Effector CD8-positive, alpha-beta T cell (primary cell): ENCODE measurements around the gene BMPR1B.

Experiments
- DNase-seq: peaks from one replicate; lab custom pipeline; 2025; lab: John Stamatoyannopoulos, UW

BMPR1B gene

GRCh38 chr4:94912606-94913005 is 154.9 kb downstream of the BMPR1B start:
- DNase-seq, result no peak

GRCh38 chr4:94913316-94913715 is 155.6 kb downstream of the BMPR1B start:
- DNase-seq, result no peak

- DNase-seq, result no peak
Measured at GRCh38 chr4:94917146-94917545, 159.4 kb downstream of the BMPR1B start.

- DNase-seq, result no peak
Measured at GRCh38 chr4:94918543-94918942, 160.8 kb downstream of the BMPR1B start.

- no peak for DNase-seq
Measured at GRCh38 chr4:94920369-94920768, 162.6 kb downstream of the BMPR1B start.

- no peak for DNase-seq
Measured at GRCh38 chr4:94924566-94924965, 166.8 kb downstream of the BMPR1B start.

- DNase-seq, result no peak
Measured at GRCh38 chr4:94925764-94926347, 168.1 kb downstream of the BMPR1B start.

- no peak for DNase-seq
Measured at GRCh38 chr4:94926936-94927335, 169.2 kb downstream of the BMPR1B start.

- no peak for DNase-seq
Measured at GRCh38 chr4:94927696-94928095, 169.9 kb downstream of the BMPR1B start.

GRCh38 chr4:94929696-94930095 is 171.9 kb downstream of the BMPR1B start:
- no peak for DNase-seq

- no peak for DNase-seq
Measured at GRCh38 chr4:94931626-94932025, 173.9 kb downstream of the BMPR1B start.

GRCh38 chr4:94932366-94932765 is 174.6 kb downstream of the BMPR1B start:
- no peak for DNase-seq

- DNase-seq, result no peak
Measured at GRCh38 chr4:94933799-94934198, 176.0 kb downstream of the BMPR1B start.

- no peak for DNase-seq
Measured at GRCh38 chr4:94934201-94934600, 176.4 kb downstream of the BMPR1B start.

GRCh38 chr4:94934864-94935263 is 177.1 kb downstream of the BMPR1B start:
- no peak for DNase-seq

GRCh38 chr4:94936854-94937253 is 179.1 kb downstream of the BMPR1B start:
- no peak for DNase-seq

- no peak for DNase-seq
Measured at GRCh38 chr4:94939791-94940519, 182.2 kb downstream of the BMPR1B start.

GRCh38 chr4:94940520-94940908 is 182.8 kb downstream of the BMPR1B start:
- no peak for DNase-seq

- no peak for DNase-seq
Measured at GRCh38 chr4:94941706-94942105, 184.0 kb downstream of the BMPR1B start.

- no peak for DNase-seq
Measured at GRCh38 chr4:94944726-94945125, 187.0 kb downstream of the BMPR1B start.

- no peak for DNase-seq
Measured at GRCh38 chr4:94947681-94948108, 189.9 kb downstream of the BMPR1B start.

- no peak for DNase-seq
Measured at GRCh38 chr4:94954251-94954650, 196.5 kb downstream of the BMPR1B start.

- no peak for DNase-seq
Measured at GRCh38 chr4:94957030-94957429, 199.3 kb downstream of the BMPR1B start.

- no peak for DNase-seq
Measured at GRCh38 chr4:94959307-94959706, 201.6 kb downstream of the BMPR1B start.
